GM06990 (cell line): ENCODE data around the gene FBXO48.
"Not testable (repeated sequence)": the region's sequence is repeated elsewhere in the genome, so short reads cannot be mapped to it uniquely, and the experiment has no call there.

Experiments
- DNase-seq: peaks from one replicate; pipeline ENCODE4 v3.0.0-alpha.2; 2011; ENCODE audit not compliant: insufficient read length; ENCODE audit errors: extremely low read depth
- H3K27me3 ChIP-seq: replicated peaks from 2 replicates; pipeline ENCODE4 v1.6.0; 2011; ENCODE audit warnings: low read length; ENCODE audit not compliant: control insufficient read depth, insufficient read depth
- H3K36me3 ChIP-seq: 2 replicates; pipeline ENCODE4 v1.5.1; 2011; ENCODE audit warnings: low read length; ENCODE audit not compliant: control insufficient read depth, insufficient read depth
- H3K4me3 ChIP-seq: replicated peaks from 2 replicates; pipeline ENCODE4 v1.5.1; 2011; ENCODE audit warnings: low read depth, mild to moderate bottlenecking, control low read depth, low read length
- TF ChIP-seq, protein P1 (sequence below): IDR thresholded peaks from 2 replicates; pipeline ENCODE4 v1.5.1; 2011; ENCODE audit warnings: low read length, control low read depth, mild to moderate bottlenecking, inconsistent platforms; ENCODE audit not compliant: insufficient read depth, poor library complexity, severe bottlenecking

Gene FBXO48

DNA sequence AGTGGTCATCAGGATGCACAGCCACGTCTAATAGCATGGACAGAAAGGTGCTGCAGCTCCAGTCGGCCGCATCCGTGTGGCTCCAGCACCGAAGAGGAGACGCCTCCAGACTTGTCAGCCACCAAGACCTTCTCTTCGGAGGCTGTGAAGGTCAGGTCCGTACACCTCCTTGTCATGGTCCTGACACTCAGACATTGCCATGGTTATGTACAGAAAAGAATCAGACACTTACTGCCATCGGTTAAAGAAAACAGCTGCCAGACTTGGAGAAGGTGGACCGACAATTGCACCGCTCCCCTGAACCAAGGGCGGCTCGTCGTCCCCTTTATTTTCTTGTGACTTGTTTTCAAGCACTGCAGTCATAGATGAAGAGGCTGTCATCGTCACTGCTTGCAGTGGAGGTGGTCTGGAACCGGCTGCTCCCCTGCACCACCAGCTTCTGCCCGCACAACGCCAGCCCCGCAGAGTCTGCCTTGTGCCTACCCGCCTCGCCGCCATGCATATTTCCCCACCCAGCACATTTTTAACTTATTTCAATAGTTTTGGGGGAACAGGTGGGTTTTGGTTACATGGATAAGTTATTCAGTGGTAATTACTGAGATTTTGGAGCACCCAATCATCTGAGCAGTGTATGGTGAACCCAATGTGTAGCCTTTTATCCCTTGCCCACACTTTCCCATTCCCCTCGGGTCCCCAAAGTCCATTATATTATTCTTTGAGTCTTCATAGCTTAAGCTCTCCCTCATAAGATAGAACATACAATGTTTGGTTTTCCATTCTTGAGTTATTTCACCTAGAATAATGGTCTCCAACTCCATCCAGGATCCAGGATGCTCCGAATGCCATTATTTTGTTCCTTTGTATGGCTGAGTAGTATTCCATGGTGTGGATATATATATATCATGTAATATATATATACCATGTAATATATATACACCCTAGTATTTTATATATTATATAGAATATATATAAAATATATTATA lies 18.1 kb downstream of the FBXO48 start:
- Histone ChIP-seq H3K27me3 (no peaks in the 10 kb centered on the region), H3K4me3 (no peak overlapping the region), H3K36me3 (no peaks in the 10 kb centered on the region)
- no peak for DNase-seq
- TF ChIP-seq, protein P1, sequence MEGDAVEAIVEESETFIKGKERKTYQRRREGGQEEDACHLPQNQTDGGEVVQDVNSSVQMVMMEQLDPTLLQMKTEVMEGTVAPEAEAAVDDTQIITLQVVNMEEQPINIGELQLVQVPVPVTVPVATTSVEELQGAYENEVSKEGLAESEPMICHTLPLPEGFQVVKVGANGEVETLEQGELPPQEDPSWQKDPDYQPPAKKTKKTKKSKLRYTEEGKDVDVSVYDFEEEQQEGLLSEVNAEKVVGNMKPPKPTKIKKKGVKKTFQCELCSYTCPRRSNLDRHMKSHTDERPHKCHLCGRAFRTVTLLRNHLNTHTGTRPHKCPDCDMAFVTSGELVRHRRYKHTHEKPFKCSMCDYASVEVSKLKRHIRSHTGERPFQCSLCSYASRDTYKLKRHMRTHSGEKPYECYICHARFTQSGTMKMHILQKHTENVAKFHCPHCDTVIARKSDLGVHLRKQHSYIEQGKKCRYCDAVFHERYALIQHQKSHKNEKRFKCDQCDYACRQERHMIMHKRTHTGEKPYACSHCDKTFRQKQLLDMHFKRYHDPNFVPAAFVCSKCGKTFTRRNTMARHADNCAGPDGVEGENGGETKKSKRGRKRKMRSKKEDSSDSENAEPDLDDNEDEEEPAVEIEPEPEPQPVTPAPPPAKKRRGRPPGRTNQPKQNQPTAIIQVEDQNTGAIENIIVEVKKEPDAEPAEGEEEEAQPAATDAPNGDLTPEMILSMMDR: no peak

DNA sequence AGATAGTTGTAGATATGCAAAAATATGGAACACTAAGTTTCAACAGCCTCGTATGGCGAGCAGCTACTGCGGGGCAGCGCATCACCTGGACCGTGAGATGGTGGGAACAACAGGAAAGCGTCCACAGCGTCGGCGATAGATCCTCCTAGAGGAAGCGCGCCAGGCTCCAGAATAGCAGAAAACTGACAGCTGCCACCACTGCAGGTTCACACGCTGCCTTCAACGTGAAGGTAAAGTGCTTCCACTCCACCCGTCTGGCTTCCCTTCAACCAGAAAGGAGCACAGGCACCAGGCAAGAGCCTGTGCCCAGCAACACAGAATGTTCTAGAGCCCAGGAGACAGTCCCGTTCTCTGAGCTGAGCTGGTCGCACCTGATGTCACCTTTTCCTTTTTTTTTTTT lies 20.0 kb downstream of the FBXO48 start:
- Histone ChIP-seq H3K36me3 (no peaks in the 10 kb centered on the region), H3K27me3 (no peaks in the 10 kb centered on the region), H3K4me3 (no peak overlapping the region)
- TF ChIP-seq, protein P1: no peak
- no peak for DNase-seq

DNA sequence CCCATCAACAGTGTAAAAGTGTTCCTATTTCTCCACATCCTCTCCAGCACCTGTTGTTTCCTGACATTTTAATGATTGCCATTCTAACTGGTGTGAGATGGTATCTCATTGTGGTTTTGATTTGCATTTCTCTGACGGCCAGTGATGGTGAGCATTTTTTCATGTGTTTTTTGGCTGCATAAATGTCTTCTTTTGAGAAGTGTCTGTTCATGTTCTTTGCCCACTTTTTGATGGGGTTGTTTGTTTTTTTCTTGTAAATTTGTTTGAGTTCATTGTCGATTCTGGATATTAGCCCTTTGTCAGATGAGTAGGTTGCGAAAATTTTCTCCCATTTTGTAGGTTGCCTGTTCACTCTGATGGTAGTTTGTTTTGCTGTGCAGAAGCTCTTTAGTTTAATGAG lies 20.7 kb downstream of the FBXO48 start:
- DNase-seq, H3K36me3 ChIP-seq, H3K4me3 ChIP-seq: not testable (repeated sequence)

DNA sequence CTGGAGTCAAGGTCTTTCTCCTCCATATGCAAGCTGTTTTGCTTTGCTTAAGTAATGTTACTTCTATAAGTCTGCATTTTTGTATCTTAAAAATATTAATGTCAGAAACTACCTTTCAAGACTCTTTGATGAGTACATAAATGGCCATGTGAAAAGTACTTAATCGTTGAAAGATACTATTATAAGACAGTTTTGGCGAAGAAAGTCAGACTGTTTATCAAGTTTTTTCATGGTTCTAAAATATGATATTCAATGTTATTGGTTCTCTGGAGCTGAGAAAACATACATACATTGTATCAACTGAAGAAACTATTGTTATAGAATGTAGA lies 25.1 kb downstream of the FBXO48 start:
- Histone ChIP-seq H3K27me3 (no peaks in the 10 kb centered on the region), H3K4me3 (no peak overlapping the region), H3K36me3 (no peaks in the 10 kb centered on the region)
- TF ChIP-seq, protein P1: no peak
- no peak for DNase-seq

More for the DNA sequence above, 20.7 kb downstream of the FBXO48 start:
- H3K27me3 ChIP-seq: not testable (repeated sequence)

DNA sequence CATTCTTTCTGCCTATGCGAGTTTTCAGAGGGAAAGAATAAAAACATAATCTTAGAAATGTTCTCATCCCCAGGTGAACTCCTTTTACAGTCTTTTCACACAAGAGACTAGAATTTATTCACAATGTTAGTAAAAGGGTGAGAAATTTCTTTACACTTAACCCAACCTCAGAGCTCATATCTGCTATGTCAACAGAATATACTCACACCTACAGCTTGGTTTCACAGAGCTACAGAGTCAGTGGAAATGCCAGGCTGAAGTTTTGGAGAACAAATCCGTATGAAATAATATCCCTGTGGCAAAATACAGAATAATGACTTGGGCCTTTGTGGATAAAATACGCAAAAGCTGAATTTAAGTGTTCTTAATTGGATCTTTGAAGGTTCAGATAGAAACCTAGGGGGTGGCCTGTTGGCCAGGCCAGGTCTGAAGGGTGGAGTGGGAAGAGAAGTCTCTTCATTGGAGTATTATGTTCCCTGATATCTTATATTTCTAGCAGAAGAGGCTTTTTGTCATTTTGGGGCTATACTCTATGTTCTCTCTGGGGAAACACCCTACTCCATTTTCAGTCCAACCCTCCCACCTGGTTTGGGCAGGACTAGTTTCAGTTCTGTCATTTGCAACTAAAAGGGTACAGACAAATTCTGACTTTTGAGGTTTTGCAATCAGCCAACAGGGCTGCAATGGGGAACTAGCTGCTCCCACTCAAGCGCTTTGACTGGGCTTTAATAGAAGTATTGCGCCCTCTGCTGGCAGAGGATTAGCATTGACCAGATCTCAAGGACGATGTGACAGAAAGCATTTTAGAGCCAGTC lies 25.7 kb downstream of the FBXO48 start:
- no peak overlapping the region; the same call in 1 of the 2 replicates for H3K4me3 ChIP-seq
- H3K27me3 ChIP-seq: no peaks in the 10 kb centered on the region
- TF ChIP-seq, protein P1: peak; percentile 70
- DNase-seq: peak; percentile 82
- H3K36me3 ChIP-seq: no peaks in the 10 kb centered on the region
